Measurements from ENCODE around the gene DNM1. TPM values are rescaled to one million over a fixed set of nuclear protein-coding genes. Genes with fewer than 3 reads are reported as not detected.

Gene DNM1
- total and polyA plus RNA-seq, 2 experiments from 2014 or later, result 36.0 to 42.0 TPM

DNA sequence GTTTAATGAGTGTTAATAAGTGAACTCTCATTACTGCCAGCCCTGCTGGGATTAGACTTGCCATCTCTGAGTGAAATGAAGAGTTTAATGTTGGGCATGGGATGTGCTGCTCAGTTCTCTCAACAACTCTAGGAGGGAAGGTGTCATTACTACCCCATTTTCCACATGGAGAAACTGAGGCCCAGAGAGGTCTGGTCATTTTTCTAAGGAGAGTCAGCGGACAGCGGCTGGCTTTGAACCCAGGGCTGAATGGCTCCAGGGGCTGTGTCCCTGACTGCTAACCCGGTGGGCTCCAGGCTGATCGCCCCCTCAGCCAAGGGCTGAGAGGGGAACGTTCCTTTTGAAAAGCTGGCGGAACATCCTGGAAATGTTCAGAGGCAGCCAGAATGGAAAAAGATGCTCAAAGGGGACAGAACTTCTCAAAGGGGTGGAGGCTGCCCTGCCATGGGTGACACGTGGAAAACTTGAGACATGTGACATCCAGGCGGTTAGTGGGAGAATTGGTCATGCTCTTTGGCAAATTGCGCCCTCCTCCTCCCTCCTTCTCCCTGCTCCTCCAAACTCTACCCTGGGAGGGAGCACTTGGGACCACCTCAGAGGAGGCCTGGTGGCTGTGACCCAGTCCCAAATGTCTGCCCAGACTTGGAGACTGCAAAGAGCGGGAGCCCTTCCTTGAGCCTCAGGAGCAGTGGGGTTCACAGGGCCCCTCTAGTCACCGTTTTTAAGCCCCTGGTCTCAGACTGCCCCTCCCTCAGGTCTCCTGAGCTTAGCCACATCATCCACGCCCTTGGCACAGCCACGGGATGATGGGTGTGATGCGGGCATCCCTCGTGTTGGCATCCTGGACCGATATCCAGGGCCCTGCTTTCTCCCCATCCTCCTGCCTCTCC lies 28.7 kb downstream of the DNM1 start:
- DNase-seq (ENCODE audit: low spot score) (no peak), ATAC-seq (no peak; the same call in 2 of the 3 replicates)
- Mint-ChIP-seq H3K9me3 (no peaks in the 10 kb centered on the region), H3K4me3 (no peak overlapping the region), H3K27ac (no peak overlapping the region), H3K36me3 (ENCODE audit: low read depth) (peaks cover 7% of the 10 kb centered on the region), H3K27me3 (ENCODE audit: insufficient read depth, low read depth, poor library complexity) (peaks cover 6% of the 10 kb centered on the region), H3K4me1 (no peaks in the 10 kb centered on the region; the same call in 2 of the 3 replicates)
- TF ChIP-seq, protein P1, sequence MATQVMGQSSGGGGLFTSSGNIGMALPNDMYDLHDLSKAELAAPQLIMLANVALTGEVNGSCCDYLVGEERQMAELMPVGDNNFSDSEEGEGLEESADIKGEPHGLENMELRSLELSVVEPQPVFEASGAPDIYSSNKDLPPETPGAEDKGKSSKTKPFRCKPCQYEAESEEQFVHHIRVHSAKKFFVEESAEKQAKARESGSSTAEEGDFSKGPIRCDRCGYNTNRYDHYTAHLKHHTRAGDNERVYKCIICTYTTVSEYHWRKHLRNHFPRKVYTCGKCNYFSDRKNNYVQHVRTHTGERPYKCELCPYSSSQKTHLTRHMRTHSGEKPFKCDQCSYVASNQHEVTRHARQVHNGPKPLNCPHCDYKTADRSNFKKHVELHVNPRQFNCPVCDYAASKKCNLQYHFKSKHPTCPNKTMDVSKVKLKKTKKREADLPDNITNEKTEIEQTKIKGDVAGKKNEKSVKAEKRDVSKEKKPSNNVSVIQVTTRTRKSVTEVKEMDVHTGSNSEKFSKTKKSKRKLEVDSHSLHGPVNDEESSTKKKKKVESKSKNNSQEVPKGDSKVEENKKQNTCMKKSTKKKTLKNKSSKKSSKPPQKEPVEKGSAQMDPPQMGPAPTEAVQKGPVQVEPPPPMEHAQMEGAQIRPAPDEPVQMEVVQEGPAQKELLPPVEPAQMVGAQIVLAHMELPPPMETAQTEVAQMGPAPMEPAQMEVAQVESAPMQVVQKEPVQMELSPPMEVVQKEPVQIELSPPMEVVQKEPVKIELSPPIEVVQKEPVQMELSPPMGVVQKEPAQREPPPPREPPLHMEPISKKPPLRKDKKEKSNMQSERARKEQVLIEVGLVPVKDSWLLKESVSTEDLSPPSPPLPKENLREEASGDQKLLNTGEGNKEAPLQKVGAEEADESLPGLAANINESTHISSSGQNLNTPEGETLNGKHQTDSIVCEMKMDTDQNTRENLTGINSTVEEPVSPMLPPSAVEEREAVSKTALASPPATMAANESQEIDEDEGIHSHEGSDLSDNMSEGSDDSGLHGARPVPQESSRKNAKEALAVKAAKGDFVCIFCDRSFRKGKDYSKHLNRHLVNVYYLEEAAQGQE (IDR thresholded peaks at IDR 0.05; ENCODE audit: unreplicated experiment), result no peak
- no peak for TF ChIP-seq JUNB (IDR thresholded peaks at IDR 0.05; ENCODE audit: unreplicated experiment)
- no peak for TF ChIP-seq EZH2phosphoT487 (IDR thresholded peaks at IDR 0.05; ENCODE audit: unreplicated experiment)
- no peak for TF ChIP-seq NANOG (IDR thresholded peaks at IDR 0.05; ENCODE audit: borderline replicate concordance)
- no peak for TF ChIP-seq POLR2AphosphoS5 (IDR thresholded peaks at IDR 0.05; ENCODE audit: low read depth)
- TF ChIP-seq ZNF331 (CRISPR knock-in tag; IDR thresholded peaks at IDR 0.05; ENCODE audit: low read depth), result no peak
- no peak for TF ChIP-seq CREB1 (CRISPR knock-in tag; IDR thresholded peaks at IDR 0.05; ENCODE audit: low read depth)
- TF ChIP-seq, protein P2, sequence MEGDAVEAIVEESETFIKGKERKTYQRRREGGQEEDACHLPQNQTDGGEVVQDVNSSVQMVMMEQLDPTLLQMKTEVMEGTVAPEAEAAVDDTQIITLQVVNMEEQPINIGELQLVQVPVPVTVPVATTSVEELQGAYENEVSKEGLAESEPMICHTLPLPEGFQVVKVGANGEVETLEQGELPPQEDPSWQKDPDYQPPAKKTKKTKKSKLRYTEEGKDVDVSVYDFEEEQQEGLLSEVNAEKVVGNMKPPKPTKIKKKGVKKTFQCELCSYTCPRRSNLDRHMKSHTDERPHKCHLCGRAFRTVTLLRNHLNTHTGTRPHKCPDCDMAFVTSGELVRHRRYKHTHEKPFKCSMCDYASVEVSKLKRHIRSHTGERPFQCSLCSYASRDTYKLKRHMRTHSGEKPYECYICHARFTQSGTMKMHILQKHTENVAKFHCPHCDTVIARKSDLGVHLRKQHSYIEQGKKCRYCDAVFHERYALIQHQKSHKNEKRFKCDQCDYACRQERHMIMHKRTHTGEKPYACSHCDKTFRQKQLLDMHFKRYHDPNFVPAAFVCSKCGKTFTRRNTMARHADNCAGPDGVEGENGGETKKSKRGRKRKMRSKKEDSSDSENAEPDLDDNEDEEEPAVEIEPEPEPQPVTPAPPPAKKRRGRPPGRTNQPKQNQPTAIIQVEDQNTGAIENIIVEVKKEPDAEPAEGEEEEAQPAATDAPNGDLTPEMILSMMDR (conservative IDR thresholded peaks at IDR 0.05; ENCODE audit: low read depth in 2 of 2), result no peak
- TF ChIP-seq, protein P3, sequence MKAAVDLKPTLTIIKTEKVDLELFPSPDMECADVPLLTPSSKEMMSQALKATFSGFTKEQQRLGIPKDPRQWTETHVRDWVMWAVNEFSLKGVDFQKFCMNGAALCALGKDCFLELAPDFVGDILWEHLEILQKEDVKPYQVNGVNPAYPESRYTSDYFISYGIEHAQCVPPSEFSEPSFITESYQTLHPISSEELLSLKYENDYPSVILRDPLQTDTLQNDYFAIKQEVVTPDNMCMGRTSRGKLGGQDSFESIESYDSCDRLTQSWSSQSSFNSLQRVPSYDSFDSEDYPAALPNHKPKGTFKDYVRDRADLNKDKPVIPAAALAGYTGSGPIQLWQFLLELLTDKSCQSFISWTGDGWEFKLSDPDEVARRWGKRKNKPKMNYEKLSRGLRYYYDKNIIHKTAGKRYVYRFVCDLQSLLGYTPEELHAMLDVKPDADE (IDR thresholded peaks at IDR 0.05), result no peak
- TF ChIP-seq, protein P4, sequence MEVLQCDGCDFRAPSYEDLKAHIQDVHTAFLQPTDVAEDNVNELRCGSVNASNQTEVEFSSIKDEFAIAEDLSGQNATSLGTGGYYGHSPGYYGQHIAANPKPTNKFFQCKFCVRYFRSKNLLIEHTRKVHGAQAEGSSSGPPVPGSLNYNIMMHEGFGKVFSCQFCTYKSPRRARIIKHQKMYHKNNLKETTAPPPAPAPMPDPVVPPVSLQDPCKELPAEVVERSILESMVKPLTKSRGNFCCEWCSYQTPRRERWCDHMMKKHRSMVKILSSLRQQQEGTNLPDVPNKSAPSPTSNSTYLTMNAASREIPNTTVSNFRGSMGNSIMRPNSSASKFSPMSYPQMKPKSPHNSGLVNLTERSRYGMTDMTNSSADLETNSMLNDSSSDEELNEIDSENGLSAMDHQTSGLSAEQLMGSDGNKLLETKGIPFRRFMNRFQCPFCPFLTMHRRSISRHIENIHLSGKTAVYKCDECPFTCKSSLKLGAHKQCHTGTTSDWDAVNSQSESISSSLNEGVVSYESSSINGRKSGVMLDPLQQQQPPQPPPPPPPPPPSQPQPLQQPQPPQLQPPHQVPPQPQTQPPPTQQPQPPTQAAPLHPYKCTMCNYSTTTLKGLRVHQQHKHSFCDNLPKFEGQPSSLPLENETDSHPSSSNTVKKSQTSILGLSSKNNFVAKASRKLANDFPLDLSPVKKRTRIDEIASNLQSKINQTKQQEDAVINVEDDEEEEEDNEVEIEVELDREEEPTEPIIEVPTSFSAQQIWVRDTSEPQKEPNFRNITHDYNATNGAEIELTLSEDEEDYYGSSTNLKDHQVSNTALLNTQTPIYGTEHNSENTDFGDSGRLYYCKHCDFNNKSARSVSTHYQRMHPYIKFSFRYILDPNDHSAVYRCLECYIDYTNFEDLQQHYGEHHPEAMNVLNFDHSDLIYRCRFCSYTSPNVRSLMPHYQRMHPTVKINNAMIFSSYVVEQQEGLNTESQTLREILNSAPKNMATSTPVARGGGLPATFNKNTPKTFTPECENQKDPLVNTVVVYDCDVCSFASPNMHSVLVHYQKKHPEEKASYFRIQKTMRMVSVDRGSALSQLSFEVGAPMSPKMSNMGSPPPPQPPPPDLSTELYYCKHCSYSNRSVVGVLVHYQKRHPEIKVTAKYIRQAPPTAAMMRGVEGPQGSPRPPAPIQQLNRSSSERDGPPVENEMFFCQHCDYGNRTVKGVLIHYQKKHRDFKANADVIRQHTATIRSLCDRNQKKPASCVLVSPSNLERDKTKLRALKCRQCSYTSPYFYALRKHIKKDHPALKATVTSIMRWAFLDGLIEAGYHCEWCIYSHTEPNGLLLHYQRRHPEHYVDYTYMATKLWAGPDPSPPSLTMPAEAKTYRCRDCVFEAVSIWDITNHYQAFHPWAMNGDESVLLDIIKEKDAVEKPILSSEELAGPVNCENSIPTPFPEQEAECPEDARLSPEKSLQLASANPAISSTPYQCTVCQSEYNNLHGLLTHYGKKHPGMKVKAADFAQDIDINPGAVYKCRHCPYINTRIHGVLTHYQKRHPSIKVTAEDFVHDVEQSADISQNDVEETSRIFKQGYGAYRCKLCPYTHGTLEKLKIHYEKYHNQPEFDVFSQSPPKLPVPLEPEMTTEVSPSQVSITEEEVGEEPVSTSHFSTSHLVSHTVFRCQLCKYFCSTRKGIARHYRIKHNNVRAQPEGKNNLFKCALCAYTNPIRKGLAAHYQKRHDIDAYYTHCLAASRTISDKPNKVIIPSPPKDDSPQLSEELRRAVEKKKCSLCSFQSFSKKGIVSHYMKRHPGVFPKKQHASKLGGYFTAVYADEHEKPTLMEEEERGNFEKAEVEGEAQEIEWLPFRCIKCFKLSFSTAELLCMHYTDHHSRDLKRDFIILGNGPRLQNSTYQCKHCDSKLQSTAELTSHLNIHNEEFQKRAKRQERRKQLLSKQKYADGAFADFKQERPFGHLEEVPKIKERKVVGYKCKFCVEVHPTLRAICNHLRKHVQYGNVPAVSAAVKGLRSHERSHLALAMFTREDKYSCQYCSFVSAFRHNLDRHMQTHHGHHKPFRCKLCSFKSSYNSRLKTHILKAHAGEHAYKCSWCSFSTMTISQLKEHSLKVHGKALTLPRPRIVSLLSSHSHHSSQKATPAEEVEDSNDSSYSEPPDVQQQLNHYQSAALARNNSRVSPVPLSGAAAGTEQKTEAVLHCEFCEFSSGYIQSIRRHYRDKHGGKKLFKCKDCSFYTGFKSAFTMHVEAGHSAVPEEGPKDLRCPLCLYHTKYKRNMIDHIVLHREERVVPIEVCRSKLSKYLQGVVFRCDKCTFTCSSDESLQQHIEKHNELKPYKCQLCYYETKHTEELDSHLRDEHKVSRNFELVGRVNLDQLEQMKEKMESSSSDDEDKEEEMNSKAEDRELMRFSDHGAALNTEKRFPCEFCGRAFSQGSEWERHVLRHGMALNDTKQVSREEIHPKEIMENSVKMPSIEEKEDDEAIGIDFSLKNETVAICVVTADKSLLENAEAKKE (CRISPR knock-in tag; IDR thresholded peaks at IDR 0.05), result no peak
- no peak for TF ChIP-seq ZNF114 (CRISPR knock-in tag; IDR thresholded peaks at IDR 0.05)
- TF ChIP-seq EZH2 (IDR thresholded peaks at IDR 0.05; ENCODE audit: low read depth, unreplicated experiment), result no peak
- TF ChIP-seq STAT1 (IDR thresholded peaks at IDR 0.05; ENCODE audit: unreplicated experiment), result no peak
- Histone ChIP-seq H3F3A (replicated peaks; ENCODE audit: low read depth) (no peaks in the 10 kb centered on the region), H3K27me3 (ENCODE audit: insufficient read depth) (no peaks in the 10 kb centered on the region), H3K27ac (ENCODE audit: low read depth) (no peak overlapping the region), H3K4me1 (ENCODE audit: insufficient read depth) (no peaks in the 10 kb centered on the region), H3K36me3 (ENCODE audit: insufficient read depth) (no peaks in the 10 kb centered on the region), H2AFZ (no peak overlapping the region), H3K79me2 (replicated peaks; ENCODE audit: insufficient read depth) (no peaks in the 10 kb centered on the region), H3K9me2 (ENCODE audit: insufficient read depth) (no peaks in the 10 kb centered on the region), H4K20me1 (replicated peaks; ENCODE audit: insufficient read depth) (no peaks in the 10 kb centered on the region), H3K4me2 (no peak overlapping the region), H3K4me3 (no peak overlapping the region)

Measured in GM23338 (cell line).